HL-60/S4 treated with retinoic acid at 250 ng/mL for 4 days and 3 days (cell line): Measurements from ENCODE around the gene ASB10.

Experiments
- in situ Hi-C: fragments of 300-500 bp; cut with MboI; formaldehyde crosslinking; loops from 2 replicates; pipeline ENCODE4 v1.7.0; 2022; ENCODE audit warnings: low sequenced_read_pairs

Gene ASB10

GRCh38 chr7:151135866-151136843, 50.9 kb downstream of the ASB10 start:
- in situ Hi-C loops: no loop called here

GRCh38 chr7:151135525-151135845, 51.6 kb downstream of the ASB10 start:
- in situ Hi-C loops: no loop called here

GRCh38 chr7:151134743-151135524, 52.1 kb downstream of the ASB10 start:
- in situ Hi-C loops: no loop called here

- in situ Hi-C loops: no loop called here
Measured at GRCh38 chr7:151133986-151134742, 52.9 kb downstream of the ASB10 start.

- in situ Hi-C loops: no loop called here
Measured at GRCh38 chr7:151133266-151133985, 53.6 kb downstream of the ASB10 start.

- in situ Hi-C loops: no loop called here
Measured at GRCh38 chr7:151132461-151133205, 54.4 kb downstream of the ASB10 start.

- in situ Hi-C loops: no loop called here
Measured at GRCh38 chr7:151131592-151132293, 55.3 kb downstream of the ASB10 start.

- in situ Hi-C loops: no loop called here
Measured at GRCh38 chr7:151131224-151131591, 55.8 kb downstream of the ASB10 start.

GRCh38 chr7:151130741-151131157, 56.3 kb downstream of the ASB10 start:
- in situ Hi-C loops: no loop called here

GRCh38 chr7:151129960-151130591, 57.0 kb downstream of the ASB10 start:
- in situ Hi-C loops: no loop called here

- in situ Hi-C loops: no loop called here
Measured at GRCh38 chr7:151129117-151129959, 57.7 kb downstream of the ASB10 start.

GRCh38 chr7:151128716-151129115, 58.3 kb downstream of the ASB10 start:
- in situ Hi-C loops: no loop called here

GRCh38 chr7:151128144-151128543, 58.9 kb downstream of the ASB10 start:
- in situ Hi-C loops: no loop called here

GRCh38 chr7:151126491-151127137, 60.4 kb downstream of the ASB10 start:
- in situ Hi-C loops: no loop called here

- in situ Hi-C loops: no loop called here
Measured at GRCh38 chr7:151125846-151126481, 61.1 kb downstream of the ASB10 start.
